ENCODE data around the gene DLL4.

The DLL4 gene

GRCh38 chr15:40942337-40942854 lies 13.3 kb downstream of the DLL4 start:
- Mint-ChIP-seq H3K9me3 (no peaks in the 10 kb centered on the region), H3K27me3 (ENCODE audit: low read depth) (peaks cover 44% of the 10 kb centered on the region), H3K4me3 (peak overlapping the region; percentile 72 to 85 (median 82)), H3K36me3 (ENCODE audit: low read depth) (no peaks in the 10 kb centered on the region), H3K4me1 (peaks cover 11% of the 10 kb centered on the region), H3K27ac (peak overlapping the region in 1 of 3 experiments; percentile 67)
- no peak for TF ChIP-seq CTCF (IDR thresholded peaks at IDR 0.05; ENCODE audit: unreplicated experiment in 3 of 3)

- no peak for TF ChIP-seq CTCF (IDR thresholded peaks at IDR 0.05; ENCODE audit: unreplicated experiment in 3 of 3)
- Mint-ChIP-seq H3K27me3 (ENCODE audit: low read depth) (peaks cover 43% of the 10 kb centered on the region), H3K36me3 (ENCODE audit: low read depth) (no peaks in the 10 kb centered on the region), H3K9me3 (no peaks in the 10 kb centered on the region), H3K4me1 (peaks cover 11% of the 10 kb centered on the region), H3K4me3 (peak overlapping the region; percentile 53 to 82 (median 72)), H3K27ac (no peak overlapping the region)
These were observed 13.7 kb downstream of the DLL4 start for GRCh38 chr15:40942878-40943277.

- Mint-ChIP-seq H3K27ac (peak overlapping the region in 1 of 3 experiments; percentile 11), H3K36me3 (ENCODE audit: low read depth) (no peaks in the 10 kb centered on the region), H3K27me3 (ENCODE audit: low read depth) (peaks cover 45% of the 10 kb centered on the region), H3K4me1 (peaks cover 11% of the 10 kb centered on the region), H3K4me3 (peak overlapping the region; percentile 29 to 66 (median 56)), H3K9me3 (no peaks in the 10 kb centered on the region)
- TF ChIP-seq CTCF (IDR thresholded peaks at IDR 0.05; ENCODE audit: unreplicated experiment in 3 of 3) = no peak
These were observed 14.7 kb downstream of the DLL4 start for GRCh38 chr15:40943764-40944365.

- no peak for TF ChIP-seq CTCF (IDR thresholded peaks at IDR 0.05; ENCODE audit: unreplicated experiment in 3 of 3)
- Mint-ChIP-seq H3K9me3 (no peaks in the 10 kb centered on the region), H3K27me3 (ENCODE audit: low read depth) (peaks cover 43% of the 10 kb centered on the region), H3K4me3 (peak overlapping the region in 2 of 3 experiments; percentile 7 to 29), H3K27ac (peak overlapping the region in 1 of 3 experiments; percentile 11), H3K4me1 (peaks cover 11% of the 10 kb centered on the region), H3K36me3 (ENCODE audit: low read depth) (no peaks in the 10 kb centered on the region)
These were observed 15.6 kb downstream of the DLL4 start for GRCh38 chr15:40944510-40945296.

GRCh38 chr15:40948706-40949473 lies 19.8 kb downstream of the DLL4 start:
- Mint-ChIP-seq H3K9me3 (no peaks in the 10 kb centered on the region), H3K27me3 (ENCODE audit: low read depth) (peaks cover 52% of the 10 kb centered on the region), H3K4me3 (no peak overlapping the region), H3K4me1 (peaks cover 5% of the 10 kb centered on the region), H3K36me3 (ENCODE audit: low read depth) (no peaks in the 10 kb centered on the region), H3K27ac (no peak overlapping the region)
- TF ChIP-seq CTCF (IDR thresholded peaks at IDR 0.05; ENCODE audit: unreplicated experiment in 3 of 3) = no peak

Measured in nephron (organoid).